WTC11 (cell line): Measurements from ENCODE around the gene RCE1.
"Not testable (repeated sequence)": the region's sequence is repeated elsewhere in the genome, so short reads cannot be mapped to it uniquely, and the experiment has no call there.

ENCODE experiments used
- JUN ChIP-seq: sonication (generic); formaldehyde crosslinking; IDR thresholded peaks from 2 replicates; pipeline ENCODE4 v1.8.0; 2023; ENCODE audit warnings: mild to moderate bottlenecking, missing genetic modification reagents
- TF ChIP-seq, protein P1 (sequence below): sonication (generic); formaldehyde crosslinking; IDR thresholded peaks from 2 replicates; pipeline ENCODE4 v1.8.1; 2023; ENCODE audit warnings: mild to moderate bottlenecking, missing genetic modification reagents, borderline replicate concordance
- TF ChIP-seq, protein P2 (sequence below): fragments of 200-600 bp; IDR thresholded peaks from 2 replicates; pipeline ENCODE4 v1.8.0; 2022; ENCODE audit warnings: antibody characterized with exemption
- TF ChIP-seq, protein P3 (sequence below): fragments of 250-450 bp; sonication (Bioruptor Pico); IDR thresholded peaks from 2 replicates; pipeline ENCODE4 v2.1.2; 2022; ENCODE audit warnings: mild to moderate bottlenecking, moderate library complexity

DNA sequence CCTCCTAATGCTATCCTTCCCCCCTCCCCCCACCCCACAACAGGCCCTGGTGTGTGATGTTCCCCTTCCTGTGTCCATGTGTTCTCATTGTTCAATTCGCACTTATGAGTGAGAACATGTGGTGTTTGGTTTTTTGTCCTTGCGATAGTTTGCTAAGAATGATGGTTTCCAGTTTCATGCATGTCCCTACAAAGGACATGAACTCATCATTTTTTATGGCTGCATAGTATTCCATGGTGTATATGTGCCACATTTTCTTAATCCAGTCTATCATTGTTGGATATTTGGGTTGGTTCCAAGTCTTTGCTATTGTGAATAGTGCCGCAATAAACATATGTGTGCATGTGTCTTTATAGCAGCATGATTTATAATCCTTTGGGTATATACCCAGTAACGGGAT lies 18.7 kb upstream of the RCE1 start:
- TF ChIP-seq, protein P1, sequence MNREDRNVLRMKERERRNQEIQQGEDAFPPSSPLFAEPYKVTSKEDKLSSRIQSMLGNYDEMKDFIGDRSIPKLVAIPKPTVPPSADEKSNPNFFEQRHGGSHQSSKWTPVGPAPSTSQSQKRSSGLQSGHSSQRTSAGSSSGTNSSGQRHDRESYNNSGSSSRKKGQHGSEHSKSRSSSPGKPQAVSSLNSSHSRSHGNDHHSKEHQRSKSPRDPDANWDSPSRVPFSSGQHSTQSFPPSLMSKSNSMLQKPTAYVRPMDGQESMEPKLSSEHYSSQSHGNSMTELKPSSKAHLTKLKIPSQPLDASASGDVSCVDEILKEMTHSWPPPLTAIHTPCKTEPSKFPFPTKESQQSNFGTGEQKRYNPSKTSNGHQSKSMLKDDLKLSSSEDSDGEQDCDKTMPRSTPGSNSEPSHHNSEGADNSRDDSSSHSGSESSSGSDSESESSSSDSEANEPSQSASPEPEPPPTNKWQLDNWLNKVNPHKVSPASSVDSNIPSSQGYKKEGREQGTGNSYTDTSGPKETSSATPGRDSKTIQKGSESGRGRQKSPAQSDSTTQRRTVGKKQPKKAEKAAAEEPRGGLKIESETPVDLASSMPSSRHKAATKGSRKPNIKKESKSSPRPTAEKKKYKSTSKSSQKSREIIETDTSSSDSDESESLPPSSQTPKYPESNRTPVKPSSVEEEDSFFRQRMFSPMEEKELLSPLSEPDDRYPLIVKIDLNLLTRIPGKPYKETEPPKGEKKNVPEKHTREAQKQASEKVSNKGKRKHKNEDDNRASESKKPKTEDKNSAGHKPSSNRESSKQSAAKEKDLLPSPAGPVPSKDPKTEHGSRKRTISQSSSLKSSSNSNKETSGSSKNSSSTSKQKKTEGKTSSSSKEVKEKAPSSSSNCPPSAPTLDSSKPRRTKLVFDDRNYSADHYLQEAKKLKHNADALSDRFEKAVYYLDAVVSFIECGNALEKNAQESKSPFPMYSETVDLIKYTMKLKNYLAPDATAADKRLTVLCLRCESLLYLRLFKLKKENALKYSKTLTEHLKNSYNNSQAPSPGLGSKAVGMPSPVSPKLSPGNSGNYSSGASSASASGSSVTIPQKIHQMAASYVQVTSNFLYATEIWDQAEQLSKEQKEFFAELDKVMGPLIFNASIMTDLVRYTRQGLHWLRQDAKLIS (CRISPR knock-in tag) = not testable (repeated sequence)
- TF ChIP-seq, protein P2, sequence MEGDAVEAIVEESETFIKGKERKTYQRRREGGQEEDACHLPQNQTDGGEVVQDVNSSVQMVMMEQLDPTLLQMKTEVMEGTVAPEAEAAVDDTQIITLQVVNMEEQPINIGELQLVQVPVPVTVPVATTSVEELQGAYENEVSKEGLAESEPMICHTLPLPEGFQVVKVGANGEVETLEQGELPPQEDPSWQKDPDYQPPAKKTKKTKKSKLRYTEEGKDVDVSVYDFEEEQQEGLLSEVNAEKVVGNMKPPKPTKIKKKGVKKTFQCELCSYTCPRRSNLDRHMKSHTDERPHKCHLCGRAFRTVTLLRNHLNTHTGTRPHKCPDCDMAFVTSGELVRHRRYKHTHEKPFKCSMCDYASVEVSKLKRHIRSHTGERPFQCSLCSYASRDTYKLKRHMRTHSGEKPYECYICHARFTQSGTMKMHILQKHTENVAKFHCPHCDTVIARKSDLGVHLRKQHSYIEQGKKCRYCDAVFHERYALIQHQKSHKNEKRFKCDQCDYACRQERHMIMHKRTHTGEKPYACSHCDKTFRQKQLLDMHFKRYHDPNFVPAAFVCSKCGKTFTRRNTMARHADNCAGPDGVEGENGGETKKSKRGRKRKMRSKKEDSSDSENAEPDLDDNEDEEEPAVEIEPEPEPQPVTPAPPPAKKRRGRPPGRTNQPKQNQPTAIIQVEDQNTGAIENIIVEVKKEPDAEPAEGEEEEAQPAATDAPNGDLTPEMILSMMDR = not testable (repeated sequence)
- TF ChIP-seq, protein P3, sequence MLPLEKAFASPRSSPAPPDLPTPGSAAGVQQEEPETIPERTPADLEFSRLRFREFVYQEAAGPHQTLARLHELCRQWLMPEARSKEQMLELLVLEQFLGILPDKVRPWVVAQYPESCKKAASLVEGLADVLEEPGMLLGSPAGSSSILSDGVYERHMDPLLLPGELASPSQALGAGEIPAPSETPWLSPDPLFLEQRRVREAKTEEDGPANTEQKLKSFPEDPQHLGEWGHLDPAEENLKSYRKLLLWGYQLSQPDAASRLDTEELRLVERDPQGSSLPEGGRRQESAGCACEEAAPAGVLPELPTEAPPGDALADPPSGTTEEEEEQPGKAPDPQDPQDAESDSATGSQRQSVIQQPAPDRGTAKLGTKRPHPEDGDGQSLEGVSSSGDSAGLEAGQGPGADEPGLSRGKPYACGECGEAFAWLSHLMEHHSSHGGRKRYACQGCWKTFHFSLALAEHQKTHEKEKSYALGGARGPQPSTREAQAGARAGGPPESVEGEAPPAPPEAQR (CRISPR knock-in tag) = not testable (repeated sequence)
- not testable (repeated sequence) for TF ChIP-seq JUN (CRISPR knock-in tag)
